ENCODE measurements around the gene ARL15.

ARL15 gene

DNA sequence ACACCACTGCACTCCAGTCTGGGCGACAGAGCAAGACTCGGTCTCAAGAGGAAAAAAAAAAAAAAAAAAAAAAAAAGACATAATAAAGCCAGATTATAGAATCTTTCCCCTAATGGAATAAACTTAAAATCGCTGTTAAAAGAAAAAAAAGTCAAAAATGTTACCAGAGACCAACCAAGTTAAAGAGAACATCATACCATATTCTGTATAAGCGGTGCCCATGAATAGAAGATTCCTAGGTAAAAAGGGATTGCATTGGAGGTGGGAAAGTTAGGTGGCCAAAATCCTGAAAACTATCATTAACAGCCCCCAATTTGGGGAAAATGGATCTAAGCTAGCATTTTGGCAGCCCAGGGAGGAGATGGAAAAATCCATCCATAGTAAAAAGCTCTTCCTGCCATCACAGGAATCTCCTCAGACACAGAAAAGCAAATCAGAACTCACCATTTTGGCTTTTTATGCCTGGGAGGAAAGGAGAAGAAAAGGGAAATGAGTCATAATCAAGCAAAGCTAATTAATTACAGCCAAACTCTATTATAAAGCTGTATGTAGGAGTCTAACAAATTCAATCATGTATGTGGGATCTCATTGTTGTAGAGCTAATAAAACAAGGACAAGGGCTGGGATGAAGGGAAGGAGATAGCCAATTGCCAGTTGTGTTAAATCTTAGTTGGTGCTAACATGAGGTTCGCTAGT is 363.8 kb downstream of the ARL15 start:
- Histone ChIP-seq H2AFZ (ENCODE audit: low read depth, low read length) (no peak overlapping the region), H3K79me2 (ENCODE audit: insufficient read depth, low read length) (no peaks in the 10 kb centered on the region), H3K4me2 (ENCODE audit: insufficient read depth, low read length) (no peak overlapping the region), H4K20me1 (ENCODE audit: insufficient read depth, low read length) (no peaks in the 10 kb centered on the region), H3K27ac (ENCODE audit: low read length) (no peak overlapping the region), H3K4me1 (ENCODE audit: insufficient read depth, low read length) (no peaks in the 10 kb centered on the region), H3K36me3 (ENCODE audit: insufficient read depth, low read length) (no peaks in the 10 kb centered on the region), H3K9me3 (ENCODE audit: insufficient read depth, low read length, severe bottlenecking) (no peaks in the 10 kb centered on the region), H3K9ac (ENCODE audit: low read depth, low read length) (no peak overlapping the region), H3K27me3 (ENCODE audit: insufficient read depth, low read length, poor library complexity) (no peaks in the 10 kb centered on the region), H3K4me3 (ENCODE audit: low read depth in 1 of 2, low read length in 2 of 2) (no peak overlapping the region)
- TF ChIP-seq EZH2 (IDR thresholded peaks at IDR 0.05; ENCODE audit: borderline replicate concordance, low read depth, low read length, severe bottlenecking) (no peak), CTCF (IDR thresholded peaks at IDR 0.05; ENCODE audit: borderline replicate concordance, extremely low read depth, low read length, poor library complexity, severe bottlenecking) (no peak)
- ATAC-seq (ENCODE audit: insufficient read depth, low read depth) = no peak
- DNase-seq = no peak

DNA sequence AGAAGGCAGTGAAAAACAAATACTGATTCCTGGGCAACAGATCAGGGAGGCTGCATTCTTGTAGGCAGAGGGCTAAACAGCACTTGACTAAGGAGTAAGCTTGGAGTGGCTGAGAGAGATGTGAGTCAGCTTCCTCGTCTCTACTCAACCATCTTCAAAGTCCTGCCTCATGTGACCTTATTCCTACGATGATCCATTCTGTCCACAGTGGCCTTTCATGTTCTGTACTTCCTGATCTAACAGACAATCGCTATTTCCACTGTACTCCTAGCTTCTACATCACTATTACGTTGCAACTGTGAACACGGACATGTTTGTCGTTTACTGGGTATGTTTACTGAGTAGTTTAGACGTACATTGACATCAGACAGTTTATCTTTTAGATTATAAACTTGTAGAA is 365.4 kb downstream of the ARL15 start:
- no peak overlapping the region for H2AFZ ChIP-seq (ENCODE audit: low read depth, low read length)
- H3K36me3 ChIP-seq (ENCODE audit: insufficient read depth, low read length) = no peaks in the 10 kb centered on the region
- no peak overlapping the region for H3K4me3 ChIP-seq (ENCODE audit: low read depth in 1 of 2, low read length in 2 of 2)
- no peaks in the 10 kb centered on the region for H4K20me1 ChIP-seq (ENCODE audit: insufficient read depth, low read length)
- no peaks in the 10 kb centered on the region for H3K9me3 ChIP-seq (ENCODE audit: insufficient read depth, low read length, severe bottlenecking)
- DNase-seq (no peak), ATAC-seq (ENCODE audit: insufficient read depth, low read depth) (no peak)
- no peak overlapping the region for H3K27ac ChIP-seq (ENCODE audit: low read length)
- no peak overlapping the region for H3K4me2 ChIP-seq (ENCODE audit: insufficient read depth, low read length)
- H3K9ac ChIP-seq (ENCODE audit: low read depth, low read length) = no peak overlapping the region
- H3K4me1 ChIP-seq (ENCODE audit: insufficient read depth, low read length) = no peaks in the 10 kb centered on the region
- no peaks in the 10 kb centered on the region for H3K79me2 ChIP-seq (ENCODE audit: insufficient read depth, low read length)
- no peak for TF ChIP-seq EZH2 (IDR thresholded peaks at IDR 0.05; ENCODE audit: borderline replicate concordance, low read depth, low read length, severe bottlenecking)
- no peak for TF ChIP-seq CTCF (IDR thresholded peaks at IDR 0.05; ENCODE audit: borderline replicate concordance, extremely low read depth, low read length, poor library complexity, severe bottlenecking)
- H3K27me3 ChIP-seq (ENCODE audit: insufficient read depth, low read length, poor library complexity) = no peaks in the 10 kb centered on the region

DNA sequence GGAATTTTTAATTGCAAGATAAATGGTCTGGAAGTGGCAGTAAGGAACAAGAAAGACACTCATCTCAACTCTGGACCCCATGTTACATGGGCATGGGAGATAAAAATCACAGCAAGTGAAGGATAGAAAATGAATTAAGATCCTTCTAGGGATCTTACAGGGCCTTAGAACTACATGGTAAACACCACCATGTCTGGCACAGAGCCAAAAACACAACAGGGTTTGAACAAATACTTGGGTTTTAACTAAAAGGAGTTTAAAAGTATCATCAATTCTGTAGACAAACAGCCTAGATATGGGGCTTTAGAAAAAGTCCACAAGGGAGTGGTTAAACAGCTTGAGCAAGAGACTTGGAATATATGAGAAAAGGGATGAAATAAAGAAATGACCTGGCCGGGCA is 366.4 kb downstream of the ARL15 start:
- Histone ChIP-seq H4K20me1 (ENCODE audit: insufficient read depth, low read length) (no peaks in the 10 kb centered on the region), H3K27me3 (ENCODE audit: insufficient read depth, low read length, poor library complexity) (no peaks in the 10 kb centered on the region), H3K4me2 (ENCODE audit: insufficient read depth, low read length) (no peak overlapping the region), H3K36me3 (ENCODE audit: insufficient read depth, low read length) (no peaks in the 10 kb centered on the region), H3K4me1 (ENCODE audit: insufficient read depth, low read length) (no peaks in the 10 kb centered on the region), H3K79me2 (ENCODE audit: insufficient read depth, low read length) (no peaks in the 10 kb centered on the region), H2AFZ (ENCODE audit: low read depth, low read length) (no peak overlapping the region), H3K9ac (ENCODE audit: low read depth, low read length) (no peak overlapping the region), H3K9me3 (ENCODE audit: insufficient read depth, low read length, severe bottlenecking) (no peaks in the 10 kb centered on the region), H3K4me3 (ENCODE audit: low read depth in 1 of 2, low read length in 2 of 2) (no peak overlapping the region), H3K27ac (ENCODE audit: low read length) (no peak overlapping the region)
- no peak for TF ChIP-seq EZH2 (IDR thresholded peaks at IDR 0.05; ENCODE audit: borderline replicate concordance, low read depth, low read length, severe bottlenecking)
- TF ChIP-seq CTCF (IDR thresholded peaks at IDR 0.05; ENCODE audit: borderline replicate concordance, extremely low read depth, low read length, poor library complexity, severe bottlenecking) = no peak
- no peak for DNase-seq
- ATAC-seq (ENCODE audit: insufficient read depth, low read depth) = no peak
